Measurements from ENCODE around the gene ANKS6.

DNA sequence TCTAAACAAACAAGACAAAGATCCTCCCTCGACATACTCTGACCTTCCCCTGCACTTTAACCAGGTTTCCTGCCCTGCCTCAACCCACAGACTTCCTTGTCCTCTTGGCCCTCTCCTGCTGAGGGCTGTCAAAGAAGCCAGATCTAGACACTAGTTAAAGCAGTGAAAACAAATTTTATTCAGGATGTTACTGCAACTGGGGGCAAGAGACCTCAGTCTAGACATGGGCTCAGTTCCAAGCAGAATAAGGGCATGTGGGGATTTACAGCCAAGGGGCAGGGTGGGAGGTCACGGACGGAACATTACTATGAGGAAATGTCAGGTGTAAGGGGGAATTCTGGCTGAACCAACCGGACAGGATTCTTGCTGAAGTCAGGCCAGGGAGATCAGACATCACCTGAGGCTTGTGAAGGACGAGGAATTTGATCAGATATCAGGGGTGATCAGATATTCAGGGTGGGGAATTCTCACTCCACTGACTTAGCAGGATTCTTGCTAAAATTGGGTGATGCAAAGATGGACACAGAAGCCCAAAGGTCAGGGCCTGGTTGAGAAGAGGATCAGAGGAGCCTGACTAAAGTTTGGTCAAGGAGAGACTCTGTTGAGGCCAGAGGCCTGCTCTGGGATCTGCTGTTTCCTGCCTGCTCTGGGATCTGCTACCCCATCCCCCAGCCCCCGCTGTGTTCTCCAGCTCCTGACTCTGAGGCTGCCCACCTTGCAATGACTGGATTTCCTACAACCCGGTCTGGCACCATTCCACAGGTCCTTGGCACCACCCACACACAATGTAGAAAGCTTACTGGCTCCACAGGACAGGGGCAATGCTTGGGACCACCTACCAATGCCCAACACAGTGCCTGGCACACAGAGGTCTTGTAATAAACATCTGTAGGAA, 109.1 kb downstream of the ANKS6 start:
- TF ChIP-seq SMC3 (IDR thresholded peaks at IDR 0.05; ENCODE audit: low read depth, low read length) = no peak
- no peak for TF ChIP-seq MAFK (IDR thresholded peaks at IDR 0.05; ENCODE audit: low read depth, low read length)
- TF ChIP-seq, protein P1, sequence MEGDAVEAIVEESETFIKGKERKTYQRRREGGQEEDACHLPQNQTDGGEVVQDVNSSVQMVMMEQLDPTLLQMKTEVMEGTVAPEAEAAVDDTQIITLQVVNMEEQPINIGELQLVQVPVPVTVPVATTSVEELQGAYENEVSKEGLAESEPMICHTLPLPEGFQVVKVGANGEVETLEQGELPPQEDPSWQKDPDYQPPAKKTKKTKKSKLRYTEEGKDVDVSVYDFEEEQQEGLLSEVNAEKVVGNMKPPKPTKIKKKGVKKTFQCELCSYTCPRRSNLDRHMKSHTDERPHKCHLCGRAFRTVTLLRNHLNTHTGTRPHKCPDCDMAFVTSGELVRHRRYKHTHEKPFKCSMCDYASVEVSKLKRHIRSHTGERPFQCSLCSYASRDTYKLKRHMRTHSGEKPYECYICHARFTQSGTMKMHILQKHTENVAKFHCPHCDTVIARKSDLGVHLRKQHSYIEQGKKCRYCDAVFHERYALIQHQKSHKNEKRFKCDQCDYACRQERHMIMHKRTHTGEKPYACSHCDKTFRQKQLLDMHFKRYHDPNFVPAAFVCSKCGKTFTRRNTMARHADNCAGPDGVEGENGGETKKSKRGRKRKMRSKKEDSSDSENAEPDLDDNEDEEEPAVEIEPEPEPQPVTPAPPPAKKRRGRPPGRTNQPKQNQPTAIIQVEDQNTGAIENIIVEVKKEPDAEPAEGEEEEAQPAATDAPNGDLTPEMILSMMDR (conservative IDR thresholded peaks at IDR 0.05; ENCODE audit: low read depth, low read length) = no peak
- no peak for TF ChIP-seq POLR2A (IDR thresholded peaks at IDR 0.05; ENCODE audit: low read depth, low read length)
- TF ChIP-seq, protein P2, sequence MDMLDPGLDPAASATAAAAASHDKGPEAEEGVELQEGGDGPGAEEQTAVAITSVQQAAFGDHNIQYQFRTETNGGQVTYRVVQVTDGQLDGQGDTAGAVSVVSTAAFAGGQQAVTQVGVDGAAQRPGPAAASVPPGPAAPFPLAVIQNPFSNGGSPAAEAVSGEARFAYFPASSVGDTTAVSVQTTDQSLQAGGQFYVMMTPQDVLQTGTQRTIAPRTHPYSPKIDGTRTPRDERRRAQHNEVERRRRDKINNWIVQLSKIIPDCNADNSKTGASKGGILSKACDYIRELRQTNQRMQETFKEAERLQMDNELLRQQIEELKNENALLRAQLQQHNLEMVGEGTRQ (IDR thresholded peaks at IDR 0.05; ENCODE audit: low read depth, low read length) = no peak
- no peak for TF ChIP-seq MXI1 (IDR thresholded peaks at IDR 0.05; ENCODE audit: borderline replicate concordance, low read depth, low read length)
- no peak for TF ChIP-seq CEBPB (IDR thresholded peaks at IDR 0.05; ENCODE audit: low read depth, low read length)
- TF ChIP-seq RCOR1 (IDR thresholded peaks at IDR 0.05; ENCODE audit: insufficient replicate concordance, low read length) = no peak
- no peak for TF ChIP-seq BHLHE40 (IDR thresholded peaks at IDR 0.05; ENCODE audit: low read depth, low read length)
- no peak for TF ChIP-seq RFX5 (IDR thresholded peaks at IDR 0.05; ENCODE audit: low read depth, low read length)
- TF ChIP-seq RAD21 (IDR thresholded peaks at IDR 0.05; ENCODE audit: low read length) = no peak
- TF ChIP-seq MAZ (IDR thresholded peaks at IDR 0.05; ENCODE audit: borderline replicate concordance, low read depth, low read length) = no peak
- TF ChIP-seq, protein P3, sequence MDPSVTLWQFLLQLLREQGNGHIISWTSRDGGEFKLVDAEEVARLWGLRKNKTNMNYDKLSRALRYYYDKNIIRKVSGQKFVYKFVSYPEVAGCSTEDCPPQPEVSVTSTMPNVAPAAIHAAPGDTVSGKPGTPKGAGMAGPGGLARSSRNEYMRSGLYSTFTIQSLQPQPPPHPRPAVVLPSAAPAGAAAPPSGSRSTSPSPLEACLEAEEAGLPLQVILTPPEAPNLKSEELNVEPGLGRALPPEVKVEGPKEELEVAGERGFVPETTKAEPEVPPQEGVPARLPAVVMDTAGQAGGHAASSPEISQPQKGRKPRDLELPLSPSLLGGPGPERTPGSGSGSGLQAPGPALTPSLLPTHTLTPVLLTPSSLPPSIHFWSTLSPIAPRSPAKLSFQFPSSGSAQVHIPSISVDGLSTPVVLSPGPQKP (IDR thresholded peaks at IDR 0.05; ENCODE audit: borderline replicate concordance, low read depth, low read length) = no peak

Data from IMR-90 (cell line).